OCI-LY1 (cell line): ENCODE results near the gene FBXL4.

Experiments
- H2AFZ ChIP-seq: fragments of 200-600 bp; sonication (generic), shearing (Covaris generic); 2 replicates; pipeline ENCODE4 v1.6.0; 2014; ENCODE audit warnings: antibody characterized with exemption, mild to moderate bottlenecking, low read length
- H3F3A ChIP-seq: fragments of 200-600 bp; sonication (generic), shearing (Covaris generic); 2 replicates; pipeline ENCODE4 v1.6.0; 2014; ENCODE audit warnings: mild to moderate bottlenecking, antibody characterized with exemption, low read length, moderate library complexity; ENCODE audit not compliant: insufficient read depth
- H3K27ac ChIP-seq: fragments of 200-600 bp; sonication (generic); 2 replicates; pipeline ENCODE4 v1.5.1; 2014; ENCODE audit warnings: low read length, mixed run types, mild to moderate bottlenecking, low read depth; ENCODE audit not compliant: poor library complexity, severe bottlenecking
- H3K27me3 ChIP-seq: fragments of 200-600 bp; sonication (generic); 2 replicates; pipeline ENCODE4 v1.6.0; 2014; ENCODE audit warnings: antibody characterized with exemption, mild to moderate bottlenecking, low read length, moderate library complexity; ENCODE audit not compliant: insufficient read depth
- H3K36me3 ChIP-seq: fragments of 200-600 bp; sonication (generic); 2 replicates; pipeline ENCODE4 v1.6.1; 2014; ENCODE audit warnings: mild to moderate bottlenecking, antibody characterized with exemption, low read length, moderate library complexity, mixed read lengths; ENCODE audit not compliant: insufficient read depth
- H3K4me1 ChIP-seq: fragments of 200-600 bp; sonication (generic); 2 replicates; pipeline ENCODE4 v1.5.1; 2014; ENCODE audit warnings: mild to moderate bottlenecking, low read length, moderate library complexity; ENCODE audit not compliant: insufficient read depth, severe bottlenecking
- H3K4me2 ChIP-seq: fragments of 200-600 bp; sonication (generic), shearing (Covaris generic); 2 replicates; pipeline ENCODE4 v1.6.1; 2014; ENCODE audit warnings: low read length
- H3K4me3 ChIP-seq: fragments of 200-600 bp; sonication (generic); 2 replicates; pipeline ENCODE4 v1.5.1; 2014; ENCODE audit warnings: low read length, low read depth, mild to moderate bottlenecking, mixed read lengths; ENCODE audit not compliant: poor library complexity, severe bottlenecking
- H3K79me2 ChIP-seq: fragments of 200-600 bp; shearing (Covaris generic); 2 replicates; pipeline ENCODE4 v1.6.1; 2016; ENCODE audit warnings: mixed run types, low read length, mixed read lengths; ENCODE audit not compliant: insufficient read depth
- H3K9ac ChIP-seq: fragments of 200-600 bp; sonication (generic), shearing (Covaris generic); 2 replicates; pipeline ENCODE4 v1.6.1; 2014; ENCODE audit warnings: mild to moderate bottlenecking, low read length, mixed read lengths
- H3K9me2 ChIP-seq: fragments of 200-600 bp; sonication (generic), shearing (Covaris generic); 2 replicates; pipeline ENCODE4 v1.6.1; 2014; ENCODE audit warnings: low read depth, mild to moderate bottlenecking, low read length, mixed read lengths
- H3K9me3 ChIP-seq: fragments of 200-600 bp; shearing (Covaris generic); 2 replicates; pipeline ENCODE4 v1.6.1; 2014; ENCODE audit warnings: low read length, mixed read lengths
- H4K20me1 ChIP-seq: fragments of 200-600 bp; sonication (generic), shearing (Covaris generic); 2 replicates; pipeline ENCODE4 v1.6.0; 2016; ENCODE audit warnings: mild to moderate bottlenecking, low read length; ENCODE audit not compliant: insufficient read depth
- EZH2 ChIP-seq: fragments of 200-600 bp; sonication (generic), shearing (Covaris generic); IDR thresholded peaks from 2 replicates; pipeline ENCODE4 v1.8.0; 2017; ENCODE audit warnings: borderline replicate concordance, mixed run types, mild to moderate bottlenecking, antibody characterized with exemption, low read length, moderate library complexity, mixed read lengths
- TF ChIP-seq, protein P1 (sequence below): fragments of 200-600 bp; sonication (generic), shearing (Covaris generic); IDR thresholded peaks from 2 replicates; pipeline ENCODE4 v1.5.1; 2017; ENCODE audit warnings: mild to moderate bottlenecking, antibody characterized with exemption, low read length, moderate library complexity, mixed read lengths

FBXL4 gene

DNA sequence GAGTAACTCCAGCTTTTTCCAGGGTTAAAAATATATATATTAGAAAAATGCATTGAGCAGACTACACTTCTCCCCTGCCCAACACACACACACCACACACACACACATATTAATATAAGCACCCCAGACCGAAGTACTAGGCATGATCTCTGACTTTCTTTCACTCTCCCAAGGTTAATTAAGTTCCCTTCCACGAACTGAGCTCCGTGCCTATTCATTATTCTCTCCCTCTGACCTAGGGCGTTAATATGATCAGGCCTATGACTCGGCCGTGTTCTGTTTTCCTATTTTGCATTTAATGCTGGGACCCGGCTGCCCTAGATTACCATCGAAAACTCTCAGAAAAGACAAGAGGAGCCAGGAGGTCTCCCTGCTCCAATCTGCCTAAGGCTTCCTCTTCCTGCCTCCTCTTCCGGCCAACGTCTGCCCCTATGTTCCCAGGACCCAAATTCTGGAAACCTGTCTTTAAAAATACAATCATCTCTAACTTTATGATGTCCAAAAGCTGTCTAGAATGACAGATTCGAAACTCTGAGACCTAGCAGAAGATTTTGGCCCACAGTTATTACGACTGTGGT is 119.4 kb downstream of the FBXL4 start:
- TF ChIP-seq EZH2, result no peak
- TF ChIP-seq, protein P1, sequence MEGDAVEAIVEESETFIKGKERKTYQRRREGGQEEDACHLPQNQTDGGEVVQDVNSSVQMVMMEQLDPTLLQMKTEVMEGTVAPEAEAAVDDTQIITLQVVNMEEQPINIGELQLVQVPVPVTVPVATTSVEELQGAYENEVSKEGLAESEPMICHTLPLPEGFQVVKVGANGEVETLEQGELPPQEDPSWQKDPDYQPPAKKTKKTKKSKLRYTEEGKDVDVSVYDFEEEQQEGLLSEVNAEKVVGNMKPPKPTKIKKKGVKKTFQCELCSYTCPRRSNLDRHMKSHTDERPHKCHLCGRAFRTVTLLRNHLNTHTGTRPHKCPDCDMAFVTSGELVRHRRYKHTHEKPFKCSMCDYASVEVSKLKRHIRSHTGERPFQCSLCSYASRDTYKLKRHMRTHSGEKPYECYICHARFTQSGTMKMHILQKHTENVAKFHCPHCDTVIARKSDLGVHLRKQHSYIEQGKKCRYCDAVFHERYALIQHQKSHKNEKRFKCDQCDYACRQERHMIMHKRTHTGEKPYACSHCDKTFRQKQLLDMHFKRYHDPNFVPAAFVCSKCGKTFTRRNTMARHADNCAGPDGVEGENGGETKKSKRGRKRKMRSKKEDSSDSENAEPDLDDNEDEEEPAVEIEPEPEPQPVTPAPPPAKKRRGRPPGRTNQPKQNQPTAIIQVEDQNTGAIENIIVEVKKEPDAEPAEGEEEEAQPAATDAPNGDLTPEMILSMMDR, result no peak
- Histone ChIP-seq H3K9ac (no peak overlapping the region), H4K20me1 (no peaks in the 10 kb centered on the region), H3K27ac (no peak overlapping the region), H3F3A (no peaks in the 10 kb centered on the region), H2AFZ (no peak overlapping the region), H3K9me3 (no peaks in the 10 kb centered on the region), H3K27me3 (no peaks in the 10 kb centered on the region), H3K4me1 (no peaks in the 10 kb centered on the region), H3K4me2 (no peak overlapping the region), H3K4me3 (no peak overlapping the region), H3K36me3 (no peaks in the 10 kb centered on the region), H3K9me2 (no peaks in the 10 kb centered on the region), H3K79me2 (no peaks in the 10 kb centered on the region)

DNA sequence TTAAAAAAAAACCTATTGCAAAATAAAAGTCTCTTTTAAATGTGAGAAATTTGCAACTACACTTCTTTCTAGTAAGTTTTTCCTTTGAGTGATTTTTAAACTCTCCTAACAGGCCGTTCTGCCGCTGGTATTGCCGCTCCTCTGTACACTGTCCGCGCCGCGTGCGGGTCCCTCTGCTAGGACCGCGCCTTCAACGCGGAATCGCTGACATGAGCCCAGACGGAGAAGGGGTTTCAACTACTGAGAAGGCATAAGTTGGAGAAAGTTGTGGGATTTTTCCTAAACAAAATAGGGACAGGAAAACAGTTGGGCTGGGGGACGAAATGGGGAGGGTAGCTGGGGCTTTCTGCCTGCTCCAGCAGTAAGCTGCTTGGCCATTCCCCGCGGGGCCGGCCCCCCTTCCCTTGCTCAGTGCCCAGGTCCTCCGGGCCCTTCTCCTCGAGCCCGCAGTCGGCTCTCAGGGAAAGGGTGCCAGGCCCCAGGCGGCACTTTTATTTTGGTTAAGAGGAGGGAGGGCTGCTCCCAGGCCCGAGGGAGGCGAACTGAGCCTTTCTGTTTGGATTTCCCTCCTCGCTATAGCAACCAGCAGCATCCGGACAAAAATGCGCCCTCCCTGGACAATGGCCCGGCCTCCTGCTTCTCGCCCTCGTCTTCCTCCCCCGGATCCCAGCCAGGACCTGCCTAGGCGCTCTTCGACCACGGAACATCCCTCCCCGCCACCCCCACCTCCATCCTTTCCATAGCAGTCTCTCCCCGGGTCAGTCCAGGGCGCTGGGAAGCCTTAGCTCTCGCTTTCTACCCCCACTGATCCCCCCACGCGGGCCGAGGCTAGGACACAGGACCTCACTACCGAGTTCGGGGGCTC is 120.2 kb downstream of the FBXL4 start:
- H3K27ac ChIP-seq, result no peak overlapping the region
- no peak overlapping the region for H2AFZ ChIP-seq
- H3K4me3 ChIP-seq, result no peak overlapping the region
- H3K9me3 ChIP-seq, result no peaks in the 10 kb centered on the region
- H3K9me2 ChIP-seq, result no peaks in the 10 kb centered on the region
- H3F3A ChIP-seq, result no peaks in the 10 kb centered on the region
- H3K36me3 ChIP-seq, result no peaks in the 10 kb centered on the region
- no peaks in the 10 kb centered on the region for H3K79me2 ChIP-seq
- TF ChIP-seq EZH2, result no peak
- TF ChIP-seq, protein P1, result no peak
- H3K9ac ChIP-seq, result no peak overlapping the region
- no peaks in the 10 kb centered on the region for H3K27me3 ChIP-seq
- H3K4me2 ChIP-seq, result no peak overlapping the region
- H3K4me1 ChIP-seq, result no peaks in the 10 kb centered on the region
- no peaks in the 10 kb centered on the region for H4K20me1 ChIP-seq

DNA sequence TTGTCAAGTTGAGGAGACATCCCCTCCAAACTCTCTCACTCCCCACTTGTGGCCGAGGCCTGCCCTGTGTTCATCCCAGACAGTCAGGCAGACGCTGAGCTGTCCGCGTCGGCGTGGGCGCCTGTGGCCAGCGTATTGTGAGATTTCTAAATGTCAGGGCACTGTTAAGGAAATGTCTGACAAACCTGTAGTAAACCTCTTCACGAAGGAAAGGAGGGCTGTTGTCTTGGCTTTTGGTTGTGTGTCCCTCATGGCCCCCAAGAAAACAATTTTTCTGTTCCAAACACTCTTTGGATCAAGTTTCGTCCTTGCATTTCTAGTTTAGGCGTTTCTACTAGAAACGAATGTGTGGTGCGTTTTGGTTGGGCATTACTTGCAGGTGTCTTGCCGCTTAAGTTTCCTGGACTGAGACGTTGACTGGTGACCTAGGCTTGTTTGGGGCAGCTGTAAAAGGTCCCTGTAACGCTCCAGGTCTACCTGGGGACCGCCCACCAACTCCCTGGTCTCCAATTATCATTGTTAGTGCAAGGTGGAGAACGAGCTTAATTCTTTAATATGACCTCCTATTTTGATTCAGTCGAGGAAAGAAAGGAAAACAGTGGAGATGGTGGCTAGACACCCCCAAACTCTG is 122.0 kb downstream of the FBXL4 start:
- Histone ChIP-seq H3K4me3 (no peak overlapping the region), H3K27ac (no peak overlapping the region), H3K9ac (no peak overlapping the region), H3K79me2 (no peaks in the 10 kb centered on the region), H4K20me1 (no peaks in the 10 kb centered on the region), H3F3A (no peaks in the 10 kb centered on the region), H2AFZ (no peak overlapping the region), H3K4me1 (no peaks in the 10 kb centered on the region), H3K27me3 (0 out of 2 replicates have a peak, but pooled peaks cover 3% of the 10 kb centered on the region), H3K4me2 (no peak overlapping the region), H3K9me2 (no peaks in the 10 kb centered on the region), H3K9me3 (no peaks in the 10 kb centered on the region), H3K36me3 (no peaks in the 10 kb centered on the region)
- no peak for TF ChIP-seq EZH2
- TF ChIP-seq, protein P1, result no peak
